LHCN-M2 (cell line): ENCODE measurements around the gene SNX17. TPM values are rescaled to one million over a fixed set of nuclear protein-coding genes. Genes with fewer than 3 reads are reported as not detected.
A peak's percentile ranks its signal among the peaks of the same experiment; 100 is the strongest.
"Not testable (repeated sequence)": the region's sequence is repeated elsewhere in the genome, so short reads cannot be mapped to it uniquely, and the experiment has no call there.

ENCODE experiments used
- DNase-seq: peaks from one replicate; pipeline ENCODE4 v3.0.0-alpha.2; 2012; ENCODE audit warnings: low read depth
- polyA plus RNA-seq: library from polyadenylated mRNA; unstranded; fragments of >200 nt; gene quantifications from one replicate; pipeline ENCODE4 v1.2.1, GENCODE V29; 2012; ENCODE audit warnings: missing spikeins
- total RNA-seq: library from RNA; depleted of rRNA; stranded (reverse); fragments of >200 nt; gene quantifications from 2 replicates; pipeline ENCODE4 v1.2.3, GENCODE V29; 2014; rRNA removed

The SNX17 gene
- 176 and 181 TPM in 2 replicates for total RNA-seq
- 157 TPM for polyA plus RNA-seq

- DNase-seq: peak; percentile 99
Measured at GRCh38 chr2:27370026-27370815, at the start of gene SNX17, which contains the start of gene EIF2B4. Gene SNX17, plus strand, starts transcription at chr2:27370616. Its CDS starts 128 bp downstream, at chr2:27370744. Gene EIF2B4, minus strand, starts transcription at chr2:27370338. Its CDS starts 24 bp downstream, at chr2:27370314.

GRCh38 chr2:27320958-27321543 lies 49.4 kb upstream of the SNX17 start:
- peak; percentile 99 for DNase-seq

- DNase-seq: no peak
Measured at GRCh38 chr2:27322301-27322765, 48.1 kb upstream of the SNX17 start.

- DNase-seq: peak; percentile 81
Measured at GRCh38 chr2:27322766-27323595, 47.4 kb upstream of the SNX17 start, which contains the start of gene MPV17. Gene MPV17, minus strand, starts transcription at chr2:27323097. Its CDS starts 580 bp downstream, at chr2:27322517.

GRCh38 chr2:27323596-27324285 lies 46.7 kb upstream of the SNX17 start:
- DNase-seq: no peak

- DNase-seq: no peak
Measured at GRCh38 chr2:27324720-27325119, 45.7 kb upstream of the SNX17 start.

- DNase-seq: no peak
Measured at GRCh38 chr2:27335311-27335710, 35.1 kb upstream of the SNX17 start.

GRCh38 chr2:27336173-27336572 lies 34.2 kb upstream of the SNX17 start:
- no peak for DNase-seq

- peak; percentile 11 for DNase-seq
Measured at GRCh38 chr2:27347641-27348040, 22.8 kb upstream of the SNX17 start.

GRCh38 chr2:27350106-27350693 lies 20.2 kb upstream of the SNX17 start:
- DNase-seq: no peak

GRCh38 chr2:27351802-27352598 lies 18.4 kb upstream of the SNX17 start:
- no peak for DNase-seq

- not testable (repeated sequence) for DNase-seq
Measured at GRCh38 chr2:27353386-27353761, 17.0 kb upstream of the SNX17 start.

- peak; percentile 79 for DNase-seq
Measured at GRCh38 chr2:27353762-27354596, 16.4 kb upstream of the SNX17 start.

- no peak for DNase-seq
Measured at GRCh38 chr2:27354597-27354927, 15.9 kb upstream of the SNX17 start.

GRCh38 chr2:27356056-27356381 lies 14.4 kb upstream of the SNX17 start:
- peak; percentile 60 for DNase-seq

- peak; percentile 98 for DNase-seq
Measured at GRCh38 chr2:27356382-27357181, 13.8 kb upstream of the SNX17 start, which contains the start of gene GTF3C2. Gene GTF3C2, minus strand, starts transcription at chr2:27356764. Its CDS starts 13,210 bp downstream, at chr2:27343554.

- no peak for DNase-seq
Measured at GRCh38 chr2:27362678-27363420, 7.6 kb upstream of the SNX17 start.

- no peak for DNase-seq
Measured at GRCh38 chr2:27363933-27364332, 6.5 kb upstream of the SNX17 start.
